ENCODE measurements around the gene SAMD14.
"Not testable (repeated sequence)": the region's sequence is repeated elsewhere in the genome, so short reads cannot be mapped to it uniquely, and the experiment has no call there.

The SAMD14 gene

GRCh38 chr17:50074227-50074626, 55.7 kb downstream of the SAMD14 start:
- no peak for DNase-seq (ENCODE audit: low spot score)

- no peak for DNase-seq (ENCODE audit: low spot score)
These were observed 57.0 kb downstream of the SAMD14 start for GRCh38 chr17:50072925-50073324.

- no peak for DNase-seq (ENCODE audit: low spot score)
These were observed 57.8 kb downstream of the SAMD14 start for GRCh38 chr17:50072130-50072529.

- DNase-seq (ENCODE audit: low spot score) = no peak
These were observed 58.3 kb downstream of the SAMD14 start for GRCh38 chr17:50071692-50072091.

- DNase-seq (ENCODE audit: low spot score) = no peak
These were observed 58.9 kb downstream of the SAMD14 start for GRCh38 chr17:50070908-50071680.

GRCh38 chr17:50067996-50068395, 62.0 kb downstream of the SAMD14 start:
- DNase-seq (ENCODE audit: low spot score) = no peak

GRCh38 chr17:50066995-50067394, 63.0 kb downstream of the SAMD14 start:
- DNase-seq (ENCODE audit: low spot score) = no peak

GRCh38 chr17:50065056-50065455, 64.9 kb downstream of the SAMD14 start:
- DNase-seq (ENCODE audit: low spot score) = no peak

GRCh38 chr17:50064253-50065001, 65.5 kb downstream of the SAMD14 start:
- DNase-seq (ENCODE audit: low spot score) = no peak

GRCh38 chr17:50063561-50064252, 66.3 kb downstream of the SAMD14 start:
- DNase-seq (ENCODE audit: low spot score) = no peak

GRCh38 chr17:50062293-50063243, 67.4 kb downstream of the SAMD14 start:
- DNase-seq (ENCODE audit: low spot score) = no peak

GRCh38 chr17:50061713-50062045, 68.3 kb downstream of the SAMD14 start:
- not testable (repeated sequence) for DNase-seq (ENCODE audit: low spot score)

- no peak for DNase-seq (ENCODE audit: low spot score)
These were observed 68.8 kb downstream of the SAMD14 start for GRCh38 chr17:50060951-50061712.

All from CD4-positive, alpha-beta T cell treated with Interleukin-2 at 100 ng/mL for 4 hours (primary cell).